NCI-H146 (cell line): ENCODE data around the gene LGALS8.

ENCODE experiments used
- DNase-seq: peaks from one replicate; lab custom pipeline; 2025; lab: John Stamatoyannopoulos, UW

LGALS8 gene

DNA sequence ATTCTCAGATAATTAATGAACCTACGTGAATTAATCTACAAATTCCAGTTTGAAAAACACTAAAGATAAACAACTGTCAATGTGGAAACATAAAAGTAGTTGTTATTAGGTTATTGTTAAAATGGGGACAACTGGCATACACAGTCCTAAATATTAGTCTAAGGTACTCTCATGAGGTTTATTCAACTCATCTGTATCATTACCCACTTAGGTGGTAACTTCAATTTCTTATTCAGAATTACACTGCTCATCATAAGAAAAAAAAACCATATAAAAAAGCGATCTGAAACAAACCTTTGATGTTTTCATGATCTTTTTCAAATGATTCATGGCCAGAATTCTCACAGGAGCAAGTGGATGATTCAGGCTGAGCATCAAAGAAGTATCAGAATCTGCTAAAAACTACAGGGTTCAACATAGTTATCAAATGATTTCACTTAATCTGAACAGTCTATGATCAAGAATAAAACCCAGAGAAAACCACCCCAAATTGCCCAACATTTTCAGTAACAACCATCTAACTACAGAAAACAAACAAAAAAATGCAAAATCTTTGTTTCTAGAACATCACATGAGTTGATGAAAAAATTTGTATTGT lies 66.9 kb downstream of the LGALS8 start:
- no peak for DNase-seq

DNA sequence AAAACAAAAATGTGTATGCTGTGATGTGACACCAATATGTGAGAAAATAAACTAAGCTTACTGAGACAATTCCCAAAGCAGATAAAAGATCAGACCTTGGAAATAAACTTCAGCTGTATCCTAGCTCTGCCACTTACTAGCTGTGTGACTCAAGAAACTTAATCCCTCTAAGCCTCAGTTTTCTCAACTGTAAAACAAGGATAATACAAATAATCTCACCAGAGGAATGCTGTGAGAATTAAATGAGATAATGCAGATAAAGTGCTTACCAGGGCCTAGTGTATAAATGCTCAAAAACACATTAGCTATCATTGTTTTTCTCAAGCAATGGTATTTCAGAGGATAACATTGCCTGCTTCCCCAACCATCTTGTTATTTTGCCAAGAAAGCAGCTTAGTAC lies 78.4 kb downstream of the LGALS8 start:
- DNase-seq, result no peak
